GM12878 (cell line): ENCODE results near the gene EML1. TPM values are rescaled to one million over a fixed set of nuclear protein-coding genes. Genes with fewer than 3 reads are reported as not detected.
A peak's percentile ranks its signal among the peaks of the same experiment; 100 is the strongest.

Experiments
- ATAC-seq: fragments of 200-7000 bp; cut with Tn5 transposase; 3 replicates; pipeline ENCODE4 v1.9.1; 2020; ENCODE audit warnings: mild to moderate bottlenecking, moderate library complexity
- BruUV-seq: library from RNA; stranded (reverse); fragments of 400-500 nt; replicated peaks from 2 replicates; lab custom pipeline; 2021; lab: Mats Ljungman, UMichigan
- CTCF ChIA-PET: fragments of 300-600 bp; sonication (Branson Sonifier 250); formaldehyde crosslinking; extraction: SDS; loops from one replicate; lab custom pipeline; 2021; ENCODE audit warnings: inconsistent platforms; lab: Yijun Ruan, JAX
- POLR2A ChIA-PET: fragments of 350-600 bp; formaldehyde crosslinking; extraction: SDS; loops from one replicate; lab custom pipeline; 2021; ENCODE audit warnings: inconsistent platforms; lab: Charles Lee
- RAD21 ChIA-PET: fragments of 300-600 bp; sonication (Branson Sonifier 250); formaldehyde crosslinking; loops from one replicate; lab custom pipeline; 2023; ENCODE audit warnings: antibody characterized with exemption; ENCODE audit not compliant: unreplicated experiment; lab: Charles Lee
- SMC1A ChIA-PET: fragments of 300-600 bp; sonication (Branson Sonifier 250); formaldehyde crosslinking; loops from one replicate; lab custom pipeline; 2023; ENCODE audit not compliant: unreplicated experiment, uncharacterized antibody; lab: Charles Lee
- DNase-seq: peaks from one replicate; pipeline ENCODE4 v3.0.0-alpha.2; 2011; ENCODE audit warnings: low read depth, low spot score
- FAIRE-seq: peaks from 3 replicates; lab custom pipeline; 2011; peaks lifted over from hg19 to GRCh38; lab: Jason Lieb, UNC
- H2AFZ ChIP-seq: 2 replicates; pipeline ENCODE4 v1.6.0; 2011; ENCODE audit warnings: low read depth, low read length, control low read depth; ENCODE audit not compliant: control insufficient read depth
- H3K27ac ChIP-seq: 2 replicates; pipeline ENCODE4 v1.5.1; 2011; ENCODE audit warnings: control low read depth; ENCODE audit not compliant: control insufficient read depth, insufficient read depth
- H3K27me3 ChIP-seq, 2 experiments: replicated peaks in 1 of 2; 2 replicates each; pipeline versions ENCODE4 v1.6.0 to v1.6.1; 2011; ENCODE audit warnings: low read length in 1 of 2; ENCODE audit not compliant: control insufficient read depth in 2 of 2, insufficient read depth in 2 of 2
- H3K36me3 ChIP-seq, 2 experiments: 2 replicates each; pipeline ENCODE4 v1.5.1; 2011; ENCODE audit warnings: low read length in 1 of 2; ENCODE audit not compliant: control insufficient read depth in 2 of 2, insufficient read depth in 2 of 2
- H3K4me1 ChIP-seq: 2 replicates; pipeline ENCODE4 v1.6.1; 2011; ENCODE audit warnings: mild to moderate bottlenecking, low read length, moderate library complexity, mixed read lengths; ENCODE audit not compliant: control insufficient read depth, insufficient read depth
- H3K4me2 ChIP-seq: 2 replicates; pipeline ENCODE4 v1.6.0; 2011; ENCODE audit warnings: control low read depth; ENCODE audit not compliant: control insufficient read depth, insufficient read depth
- H3K4me3 ChIP-seq: fragments of 200-600 bp; sonication (generic); 2 replicates; pipeline ENCODE4 v1.5.1; 2016
- H3K79me2 ChIP-seq: 2 replicates; pipeline ENCODE4 v1.6.0; 2011; ENCODE audit warnings: low read length; ENCODE audit not compliant: control insufficient read depth, insufficient read depth
- H3K9ac ChIP-seq: 2 replicates; pipeline ENCODE4 v1.8.0; 2011; ENCODE audit warnings: low read length, control low read depth, mixed read lengths; ENCODE audit not compliant: control insufficient read depth, insufficient read depth
- H3K9me3 ChIP-seq: replicated peaks from 3 replicates; pipeline ENCODE4 v1.5.1; 2011; ENCODE audit warnings: mild to moderate bottlenecking, low read length; ENCODE audit not compliant: control insufficient read depth, insufficient read depth
- H4K20me1 ChIP-seq: 2 replicates; pipeline ENCODE4 v1.6.0; 2011; ENCODE audit not compliant: control insufficient read depth, insufficient read depth
- BCL11A ChIP-seq: IDR thresholded peaks from 2 replicates; pipeline ENCODE4 v1.6.1; 2011; ENCODE audit warnings: low read depth, low read length
- CBFB ChIP-seq: IDR thresholded peaks from 2 replicates; pipeline ENCODE4 v1.6.1; 2016; ENCODE audit warnings: antibody characterized with exemption, low read depth
- E4F1 ChIP-seq: fragments of 450-650 bp; IDR thresholded peaks from 2 replicates; pipeline ENCODE4 v1.6.1; 2018; ENCODE audit warnings: borderline replicate concordance, mild to moderate bottlenecking; ENCODE audit not compliant: partially characterized antibody
- EED ChIP-seq: sonication (generic); IDR thresholded peaks from 2 replicates; pipeline ENCODE4 v1.6.1; 2016; ENCODE audit warnings: antibody characterized with exemption, low read depth
- EP300 ChIP-seq, 2 experiments: fragments of 150-350 bp in 1 of 2; IDR thresholded peaks; 2 replicates each; pipeline ENCODE4 v1.6.1; 2011 to 2012; ENCODE audit warnings: low read depth in 2 of 2, low read length in 2 of 2, borderline replicate concordance in 1 of 2, improper control_type of control experiment in 1 of 2, inconsistent platforms in 1 of 2; ENCODE audit not compliant: control insufficient read depth in 1 of 2
- MEF2B ChIP-seq: fragments of 450-650 bp; IDR thresholded peaks from 2 replicates; pipeline ENCODE4 v1.6.1; 2018; ENCODE audit warnings: mild to moderate bottlenecking, moderate library complexity; ENCODE audit not compliant: partially characterized antibody, poor library complexity, severe bottlenecking
- MTA2 ChIP-seq: fragments of 450-650 bp; IDR thresholded peaks from 2 replicates; pipeline ENCODE4 v1.6.1; 2016; ENCODE audit warnings: low read depth, mild to moderate bottlenecking, moderate library complexity
- NBN ChIP-seq: fragments of 450-650 bp; IDR thresholded peaks from 2 replicates; pipeline ENCODE4 v1.6.1; 2016
- PAX5 ChIP-seq: IDR thresholded peaks from 2 replicates; pipeline ENCODE4 v1.6.1; 2011; ENCODE audit warnings: low read depth, low read length, borderline replicate concordance
- PML ChIP-seq: IDR thresholded peaks from 2 replicates; pipeline ENCODE4 v1.6.1; 2012; ENCODE audit warnings: low read length, inconsistent platforms
- RELB ChIP-seq: fragments of 450-650 bp; IDR thresholded peaks from 2 replicates; pipeline ENCODE4 v1.6.1; 2017; ENCODE audit warnings: low read depth, mild to moderate bottlenecking, moderate library complexity
- SPI1 ChIP-seq: IDR thresholded peaks from 2 replicates; pipeline ENCODE4 v1.6.1; 2011; ENCODE audit warnings: low read depth, mild to moderate bottlenecking, low read length, moderate library complexity, borderline replicate concordance; ENCODE audit not compliant: insufficient read depth
- WRNIP1 ChIP-seq: IDR thresholded peaks from 2 replicates; pipeline ENCODE4 v1.6.1; 2011; ENCODE audit warnings: low read depth, low read length, improper control_type of control experiment, borderline replicate concordance
- WGBS: methylation state at CpG from one replicate; pipeline ENCODE4 v1.1.6; 2016; ENCODE audit warnings: low lambda C conversion rate; ENCODE audit not compliant: insufficient replicate concordance, insufficient coverage; ENCODE audit errors: missing lambda C conversion rate; 5-methylcytosine and 5-hydroxymethylcytosine counted together
- in situ Hi-C: fragments of 300-500 bp; cut with MboI; formaldehyde crosslinking; loops from 9 replicates; pipeline ENCODE4 v1.14.3; 2018; ENCODE audit warnings: mixed read lengths
- intact Hi-C: fragments of 100-400 bp; cut with micrococcal nuclease; formaldehyde crosslinking; loops from one replicate; pipeline ENCODE4 v1.14.2; 2022; ENCODE audit not compliant: unreplicated experiment
- polyA plus RNA-seq, 11 experiments: library from polyadenylated mRNA; depleted of rRNA in 4 of 11; unstranded in 6 of 11; stranded (reverse) in 5 of 11; fragments of >200 nt; fragmentation: Nextera tagmentation in 4 of 11; fragmentation: Illumina TruSeq in 1 of 11; extraction: Ambion mirVana in 4 of 11; extraction: Trizol in 1 of 11; gene quantifications; 1 replicate in 1 of 11; 2 replicates in 10 of 11; pipeline versions ENCODE4 v1.2.1 to v1.2.3, GENCODE V29; 2011 to 2016; ENCODE audit warnings: inconsistent platforms in 2 of 11, missing spikeins in 2 of 11, low read depth in 1 of 11
- total RNA-seq, 4 experiments: library from RNA; depleted of rRNA in 3 of 4; stranded (reverse); fragments of >200 nt in 3 of 4; fragmentation: Illumina TruSeq in 1 of 4; extraction: Trizol in 1 of 4; gene quantifications; 2 replicates each; pipeline versions ENCODE4 v1.2.1 to v1.2.3, GENCODE V29; 2013 to 2021
- TF ChIP-seq, protein P1 (sequence below): fragments of 150-350 bp; IDR thresholded peaks from 2 replicates; pipeline ENCODE4 v1.6.1; 2014; ENCODE audit warnings: mild to moderate bottlenecking, low read depth, low read length

EML1 gene
- total and polyA plus RNA-seq, 10 of the 15 experiments (the other 5 are each of a cell fraction or from before 2014, with no cell fraction given), result 0.05 to 3.4 (median 0.11) TPM; not detected in 3

GRCh38 chr14:99936738-99937474 is 143.7 kb downstream of the EML1 start:
- H3K9me3 ChIP-seq, result no peaks in the 10 kb centered on the region
- DNase-seq (peak; percentile 62), ATAC-seq (peak; percentile 90), FAIRE-seq (no peak)
- no peaks in the 10 kb centered on the region for H4K20me1 ChIP-seq
- CTCF ChIA-PET, result interaction anchor here (1.0 to 1.3 kb wide), 2 partner anchors 9 to 10 kb away, joined by 3 to 5 read pairs; no protein-coding TSS in a partner anchor
- in situ Hi-C loops, result no loop called here
- SMC1A ChIA-PET, result interaction anchor here (0.7 kb wide), 1 partner anchor 38 kb away, joined by 4 read pairs; no protein-coding TSS in a partner anchor
- H3K27ac ChIP-seq, result no peak overlapping the region
- H3K27me3 ChIP-seq, result 0 out of 4 replicates have a peak, but pooled peaks cover 0 to 1% of the 10 kb centered on the region in 2 experiments
- H3K4me2 ChIP-seq, result peak overlapping the region; percentile 15; the same call in 1 of the 2 replicates
- peaks cover 10% of the 10 kb centered on the region; the same call in 1 of the 2 replicates for H3K4me1 ChIP-seq
- no peak overlapping the region for H2AFZ ChIP-seq
- no peaks in the 10 kb centered on the region for H3K36me3 ChIP-seq
- POLR2A ChIA-PET, result interaction anchor here (0.6 kb wide), 1 partner anchor 92 kb away, joined by 4 read pairs; no protein-coding TSS in a partner anchor
- BruUV-seq, result no TSS peak
- H3K4me3 ChIP-seq, result no peak overlapping the region
- intact Hi-C loops, result no loop called here
- 39% methylated on average over 28 of the region's 29 CpGs for WGBS
- H3K79me2 ChIP-seq, result no peaks in the 10 kb centered on the region
- no peak overlapping the region for H3K9ac ChIP-seq
- RAD21 ChIA-PET, result interaction anchor here (0.6 to 0.7 kb wide), 2 partner anchors 10 to 253 kb away, joined by 3 read pairs; partner anchors contain the start of gene CYP46A1
- TF ChIP-seq RELB (peak; percentile 54; the same call in 1 of the 2 replicates), BCL11A (peak; percentile 89), NBN (0 out of 2 replicates have a peak, but pooled peaks have one; percentile 44), WRNIP1 (no peak), MTA2 (peak; percentile 84), SPI1 (peak; percentile 37; the same call in 1 of the 2 replicates), MEF2B (peak; percentile 98), CBFB (peak; percentile 84), EP300 (IDR thresholded peaks at IDR 0.05; ENCODE audit: borderline replicate concordance in 1 of 2, control insufficient read depth in 1 of 2, low read depth in 2 of 2, low read length in 2 of 2) (peak; percentile 53 to 56; a peak in 2 of 4 replicates), PAX5 (peak; percentile 88), EED (peak; percentile 85), E4F1 (no peak), PML (no peak)
- TF ChIP-seq, protein P1, sequence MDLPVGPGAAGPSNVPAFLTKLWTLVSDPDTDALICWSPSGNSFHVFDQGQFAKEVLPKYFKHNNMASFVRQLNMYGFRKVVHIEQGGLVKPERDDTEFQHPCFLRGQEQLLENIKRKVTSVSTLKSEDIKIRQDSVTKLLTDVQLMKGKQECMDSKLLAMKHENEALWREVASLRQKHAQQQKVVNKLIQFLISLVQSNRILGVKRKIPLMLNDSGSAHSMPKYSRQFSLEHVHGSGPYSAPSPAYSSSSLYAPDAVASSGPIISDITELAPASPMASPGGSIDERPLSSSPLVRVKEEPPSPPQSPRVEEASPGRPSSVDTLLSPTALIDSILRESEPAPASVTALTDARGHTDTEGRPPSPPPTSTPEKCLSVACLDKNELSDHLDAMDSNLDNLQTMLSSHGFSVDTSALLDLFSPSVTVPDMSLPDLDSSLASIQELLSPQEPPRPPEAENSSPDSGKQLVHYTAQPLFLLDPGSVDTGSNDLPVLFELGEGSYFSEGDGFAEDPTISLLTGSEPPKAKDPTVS, result no peak
